B cell (primary cell): ENCODE data around the gene TFAP2E.
"Not testable (repeated sequence)": the region's sequence is repeated elsewhere in the genome, so short reads cannot be mapped to it uniquely, and the experiment has no call there.

Experiments used
- CTCF ChIP-seq: fragments of 200-600 bp; IDR thresholded peaks from one replicate; pipeline ENCODE4 v1.8.0; 2022; ENCODE audit warnings: antibody characterized with exemption, mild to moderate bottlenecking
- EZH2 ChIP-seq: IDR thresholded peaks from 2 replicates; pipeline ENCODE4 v1.6.1; 2012; ENCODE audit warnings: borderline replicate concordance, low read depth, mild to moderate bottlenecking, moderate library complexity, low read length; ENCODE audit not compliant: insufficient read depth, poor library complexity, severe bottlenecking

GRCh38 chr1:35581621-35582020, 8.5 kb downstream of the TFAP2E start:
- not testable (repeated sequence) for TF ChIP-seq CTCF, EZH2
